ENCODE measurements around the gene FAM114A2. TPM values are rescaled to one million over a fixed set of nuclear protein-coding genes. Genes with fewer than 3 reads are reported as not detected.

Gene FAM114A2
- total RNA-seq, 4 donors from 2014 or later, result 17.4 to 20.5 (median 17.9) TPM

GRCh38 chr5:154084062-154084639, 45.4 kb upstream of the FAM114A2 start:
- no peak for DNase-seq (ENCODE audit: extremely low spot score)
- H3K27me3 ChIP-seq, result no peaks in the 10 kb centered on the region
- peaks cover 0 to 7% (median 0%) of the 10 kb centered on the region in 4 donors for H3K4me1 ChIP-seq
- H3K4me3 ChIP-seq, result no peak overlapping the region
- H3K36me3 ChIP-seq, result no peaks in the 10 kb centered on the region
- intact Hi-C loops (cut with DNase I), result no loop called here
- no peaks in the 10 kb centered on the region for H3K9me3 ChIP-seq
- H3K27ac ChIP-seq (replicated peaks in 1 of 4), result no peak overlapping the region
- 79% methylated on average over 5 of the region's 5 CpGs for WGBS
- TF ChIP-seq POLR2A (IDR thresholded peaks at IDR 0.05; ENCODE audit: low read depth) (no peak), CTCF (IDR thresholded peaks at IDR 0.05) (no peak), EP300 (IDR thresholded peaks at IDR 0.05) (no peak), POLR2AphosphoS5 (IDR thresholded peaks at IDR 0.05) (no peak)

- Histone ChIP-seq H3K4me3 (no peak overlapping the region), H3K9me3 (no peaks in the 10 kb centered on the region), H3K36me3 (no peaks in the 10 kb centered on the region), H3K27ac (replicated peaks in 1 of 4) (no peak overlapping the region), H3K4me1 (peaks cover 7 to 20% (median 14%) of the 10 kb centered on the region in 4 donors), H3K27me3 (no peaks in the 10 kb centered on the region)
- WGBS, result 51% methylated on average over 2 of the region's 2 CpGs
- intact Hi-C loops (cut with DNase I), result no loop called here
- TF ChIP-seq POLR2A (IDR thresholded peaks at IDR 0.05; ENCODE audit: low read depth) (no peak), CTCF (IDR thresholded peaks at IDR 0.05) (no peak), EP300 (IDR thresholded peaks at IDR 0.05) (no peak), POLR2AphosphoS5 (IDR thresholded peaks at IDR 0.05) (no peak)
- no peak for DNase-seq (ENCODE audit: extremely low spot score)
Observed at GRCh38 chr5:154081246-154081645, 42.5 kb upstream of the FAM114A2 start.

GRCh38 chr5:154078272-154078671, 39.6 kb upstream of the FAM114A2 start:
- H3K27me3 ChIP-seq, result no peaks in the 10 kb centered on the region
- H3K9me3 ChIP-seq, result no peaks in the 10 kb centered on the region
- TF ChIP-seq POLR2AphosphoS5 (IDR thresholded peaks at IDR 0.05) (no peak), CTCF (IDR thresholded peaks at IDR 0.05) (no peak), POLR2A (IDR thresholded peaks at IDR 0.05; ENCODE audit: low read depth) (no peak), EP300 (IDR thresholded peaks at IDR 0.05) (no peak)
- H3K36me3 ChIP-seq, result no peaks in the 10 kb centered on the region
- intact Hi-C loops (cut with DNase I), result no loop called here
- H3K4me1 ChIP-seq, result peaks cover 7 to 20% (median 14%) of the 10 kb centered on the region in 4 donors
- 41% methylated on average over 1 of the region's 1 CpG for WGBS
- H3K4me3 ChIP-seq, result no peak overlapping the region
- no peak overlapping the region for H3K27ac ChIP-seq (replicated peaks in 1 of 4)
- no peak for DNase-seq (ENCODE audit: extremely low spot score)

- H3K27me3 ChIP-seq, result no peaks in the 10 kb centered on the region
- H3K36me3 ChIP-seq, result no peaks in the 10 kb centered on the region
- no peak overlapping the region for H3K27ac ChIP-seq (replicated peaks in 1 of 4)
- no peak for TF ChIP-seq POLR2AphosphoS5 (IDR thresholded peaks at IDR 0.05)
- TF ChIP-seq POLR2A (IDR thresholded peaks at IDR 0.05; ENCODE audit: low read depth), result no peak
- TF ChIP-seq CTCF (IDR thresholded peaks at IDR 0.05), result no peak
- TF ChIP-seq EP300 (IDR thresholded peaks at IDR 0.05), result no peak
- no peak for DNase-seq (ENCODE audit: extremely low spot score)
- H3K4me1 ChIP-seq, result peaks cover 8 to 21% (median 14%) of the 10 kb centered on the region in 4 donors
- no peak overlapping the region for H3K4me3 ChIP-seq
- 33% methylated on average over 1 of the region's 1 CpG for WGBS
- no peaks in the 10 kb centered on the region for H3K9me3 ChIP-seq
- intact Hi-C loops (cut with DNase I), result no loop called here
Observed at GRCh38 chr5:154077696-154078095, 39.0 kb upstream of the FAM114A2 start.

Measured in esophagus muscularis mucosa (tissue), 4 donors.